SK-N-SH (cell line): Measurements from ENCODE around the gene DSTN. TPM values are rescaled to one million over a fixed set of nuclear protein-coding genes. Genes with fewer than 3 reads are reported as not detected.
A peak's percentile ranks its signal among the peaks of the same experiment; 100 is the strongest.

ENCODE experiments used
- CTCF ChIA-PET: fragments of 300-600, 350-600 bp; formaldehyde crosslinking; extraction: SDS; loops from one replicate; lab custom pipeline; 2021; lab: Yijun Ruan, JAX
- POLR2A ChIA-PET: fragments of 350-600 bp; sonication (Branson Sonifier 250); formaldehyde crosslinking; extraction: SDS; loops from one replicate; lab custom pipeline; 2020; ENCODE audit warnings: antibody characterized with exemption, inconsistent platforms; lab: Yijun Ruan, JAX
- DNase-seq: peaks from one replicate; pipeline ENCODE4 v3.0.0; 2012
- H2AFZ ChIP-seq: fragments of 200-600 bp; sonication (generic); 2 replicates; pipeline ENCODE4 v1.8.1; 2016; ENCODE audit warnings: antibody characterized with exemption, mild to moderate bottlenecking, low read depth
- H3F3A ChIP-seq: fragments of 200-600 bp; sonication (generic); replicated peaks from 2 replicates; pipeline ENCODE3; 2016; ENCODE audit warnings: antibody characterized with exemption, mild to moderate bottlenecking; ENCODE audit not compliant: insufficient read depth
- H3K27ac ChIP-seq, 2 experiments: fragments of 200-500 bp in 1 of 2; fragments of 200-600 bp in 1 of 2; sonication (Bioruptor generic) in 1 of 2; sonication (generic), shearing (Covaris generic) in 1 of 2; 2 replicates each; pipeline versions ENCODE4 v1.5.1 to v1.6.1; 2014 to 2016; ENCODE audit warnings: low read depth in 2 of 2, inconsistent platforms in 1 of 2, low read length in 1 of 2, mild to moderate bottlenecking in 1 of 2, mixed read lengths in 1 of 2
- H3K27me3 ChIP-seq: fragments of 200-600 bp; sonication (generic), shearing (Covaris generic); 2 replicates; pipeline ENCODE4 v1.6.1; 2016; ENCODE audit warnings: mixed run types; ENCODE audit not compliant: insufficient read depth
- H3K36me3 ChIP-seq, 2 experiments: fragments of 200-500 bp in 1 of 2; fragments of 200-600 bp in 1 of 2; sonication (Bioruptor generic) in 1 of 2; sonication (generic) in 1 of 2; replicated peaks in 1 of 2; 2 replicates each; pipeline versions ENCODE3 to v1.5.1; 2014 to 2016; ENCODE audit warnings: low read length in 1 of 2, mild to moderate bottlenecking in 1 of 2; ENCODE audit not compliant: insufficient read depth in 2 of 2, control insufficient read depth in 1 of 2
- H3K4me1 ChIP-seq, 2 experiments: fragments of 200-500 bp in 1 of 2; fragments of 200-600 bp in 1 of 2; sonication (Bioruptor generic) in 1 of 2; sonication (generic), shearing (Covaris generic) in 1 of 2; 2 replicates each; pipeline versions ENCODE4 v1.5.1 to v1.6.1; 2014 to 2016; ENCODE audit warnings: low read depth in 1 of 2, low read length in 1 of 2, mixed run types in 1 of 2; ENCODE audit not compliant: insufficient read depth in 2 of 2, control insufficient read depth in 1 of 2
- H3K4me2 ChIP-seq: fragments of 200-600 bp; sonication (generic), shearing (Covaris generic); 2 replicates; pipeline ENCODE4 v1.6.1; 2017; ENCODE audit warnings: mixed run types
- H3K4me3 ChIP-seq, 2 experiments: fragments of 200-500 bp in 1 of 2; fragments of 200-600 bp in 1 of 2; sonication (Bioruptor generic) in 1 of 2; sonication (generic), shearing (Covaris generic) in 1 of 2; 2 replicates each; pipeline versions ENCODE4 v1.5.1 to v1.8.1; 2014 to 2016; ENCODE audit warnings: low read depth in 2 of 2, inconsistent platforms in 1 of 2, low read length in 1 of 2, mild to moderate bottlenecking in 1 of 2, mixed read lengths in 1 of 2, moderate library complexity in 1 of 2
- H3K79me2 ChIP-seq: fragments of 200-600 bp; sonication (generic); 2 replicates; pipeline ENCODE4 v1.8.1; 2017; ENCODE audit warnings: mild to moderate bottlenecking; ENCODE audit not compliant: insufficient read depth
- H3K9ac ChIP-seq: fragments of 200-600 bp; sonication (generic); 2 replicates; pipeline ENCODE4 v1.6.1; 2017; ENCODE audit warnings: mixed run types
- H3K9me2 ChIP-seq: fragments of 200-600 bp; sonication (generic); 2 replicates; pipeline ENCODE4 v1.6.1; 2017; ENCODE audit warnings: mixed run types
- H3K9me3 ChIP-seq: fragments of 200-600 bp; sonication (generic); 2 replicates; pipeline ENCODE4 v1.6.1; 2017; ENCODE audit warnings: mixed run types, mild to moderate bottlenecking, moderate library complexity
- H4K20me1 ChIP-seq: fragments of 200-600 bp; sonication (generic); 2 replicates; pipeline ENCODE4 v1.6.1; 2017; ENCODE audit warnings: mild to moderate bottlenecking, mixed run types; ENCODE audit not compliant: insufficient read depth
- ELF1 ChIP-seq: IDR thresholded peaks from 2 replicates; pipeline ENCODE4 v1.4.0; 2012
- EP300 ChIP-seq, 2 experiments: IDR thresholded peaks; 2 replicates each; pipeline versions ENCODE4 v1.4.0 to v1.6.1; 2012; ENCODE audit warnings: borderline replicate concordance in 1 of 2, low read depth in 1 of 2, low read length in 1 of 2
- EZH2phosphoT487 ChIP-seq: fragments of 200-600 bp; sonication (generic); IDR thresholded peaks from 2 replicates; pipeline ENCODE4 v1.6.1; 2017; ENCODE audit warnings: low read depth, mixed run types, mild to moderate bottlenecking, antibody characterized with exemption, moderate library complexity, borderline replicate concordance
- FOXJ3 ChIP-seq: sonication (generic); formaldehyde crosslinking; IDR thresholded peaks from 2 replicates; pipeline ENCODE4 v1.5.1; 2020; ENCODE audit warnings: mild to moderate bottlenecking, missing genetic modification reagents
- FOXM1 ChIP-seq: IDR thresholded peaks from 2 replicates; pipeline ENCODE4 v1.4.0; 2012; ENCODE audit warnings: low read depth, mild to moderate bottlenecking
- GATA2 ChIP-seq: sonication (generic); formaldehyde crosslinking; IDR thresholded peaks from 2 replicates; pipeline ENCODE4 v1.5.0; 2020; ENCODE audit warnings: mild to moderate bottlenecking, missing genetic modification reagents
- JUND ChIP-seq: IDR thresholded peaks from 2 replicates; pipeline ENCODE4 v1.4.0; 2012
- MXI1 ChIP-seq: IDR thresholded peaks from 2 replicates; pipeline ENCODE4 v1.6.1; 2012; ENCODE audit warnings: mild to moderate bottlenecking, low read depth, low read length, improper control_type of control experiment
- NFIC ChIP-seq: IDR thresholded peaks from 2 replicates; pipeline ENCODE4 v1.4.0; 2012; ENCODE audit warnings: borderline replicate concordance
- NRF1 ChIP-seq: IDR thresholded peaks from 2 replicates; pipeline ENCODE4 v1.6.1; 2012; ENCODE audit warnings: low read depth, mild to moderate bottlenecking, low read length
- POLR2AphosphoS5 ChIP-seq: IDR thresholded peaks from 2 replicates; pipeline ENCODE4 v1.6.1; 2012; ENCODE audit warnings: low read depth, low read length
- RAD21 ChIP-seq: IDR thresholded peaks from 2 replicates; pipeline ENCODE4 v1.6.1; 2012; ENCODE audit warnings: mild to moderate bottlenecking, low read length
- RFX5 ChIP-seq: IDR thresholded peaks from 2 replicates; pipeline ENCODE4 v1.6.1; 2012; ENCODE audit warnings: mild to moderate bottlenecking, improper control_type of control experiment, low read length
- SMC3 ChIP-seq: IDR thresholded peaks from 2 replicates; pipeline ENCODE4 v1.6.1; 2012; ENCODE audit warnings: low read depth, low read length, improper control_type of control experiment
- TAF1 ChIP-seq: IDR thresholded peaks from 2 replicates; pipeline ENCODE4 v1.6.1; 2012; ENCODE audit warnings: low read depth, mild to moderate bottlenecking, low read length, moderate library complexity, borderline replicate concordance
- TCF12 ChIP-seq: IDR thresholded peaks from 2 replicates; pipeline ENCODE4 v1.4.0; 2012
- YY1 ChIP-seq: IDR thresholded peaks from 2 replicates; pipeline ENCODE4 v1.4.0; 2012; ENCODE audit warnings: low read depth, mild to moderate bottlenecking
- WGBS: methylation state at CpG from one replicate; pipeline ENCODE4 v1.1.6; 2017; ENCODE audit warnings: low lambda C conversion rate; 5-methylcytosine and 5-hydroxymethylcytosine counted together
- polyA plus RNA-seq, 3 experiments: library from polyadenylated mRNA; depleted of rRNA; stranded (reverse); fragments of >200 nt; gene quantifications; 2 replicates each; pipeline ENCODE4 v1.2.3, GENCODE V29; 2012
- TF ChIP-seq, protein P1 (sequence below): fragments of 200-600 bp; sonication (generic); IDR thresholded peaks from 2 replicates; pipeline ENCODE4 v1.6.1; 2017; ENCODE audit warnings: antibody characterized with exemption, mild to moderate bottlenecking, moderate library complexity
- TF ChIP-seq, protein P2 (sequence below): IDR thresholded peaks from 2 replicates; pipeline ENCODE4; 2012
- TF ChIP-seq, protein P3 (sequence below): IDR thresholded peaks from 2 replicates; pipeline ENCODE4 v1.4.0; 2012; ENCODE audit warnings: low read depth, borderline replicate concordance
- TF ChIP-seq, protein P4 (sequence below): fragments of 150-350 bp; IDR thresholded peaks from 2 replicates; pipeline ENCODE4 v1.6.1; 2016; ENCODE audit warnings: mild to moderate bottlenecking, low read depth, low read length
- TF ChIP-seq, protein P5 (sequence below): IDR thresholded peaks from 2 replicates; pipeline ENCODE4 v1.4.0; 2012; ENCODE audit warnings: low read depth, borderline replicate concordance

DSTN gene
- polyA plus RNA-seq, 1 of the 3 experiments (the other 2 are of a cell fraction) = 167 TPM

DNA sequence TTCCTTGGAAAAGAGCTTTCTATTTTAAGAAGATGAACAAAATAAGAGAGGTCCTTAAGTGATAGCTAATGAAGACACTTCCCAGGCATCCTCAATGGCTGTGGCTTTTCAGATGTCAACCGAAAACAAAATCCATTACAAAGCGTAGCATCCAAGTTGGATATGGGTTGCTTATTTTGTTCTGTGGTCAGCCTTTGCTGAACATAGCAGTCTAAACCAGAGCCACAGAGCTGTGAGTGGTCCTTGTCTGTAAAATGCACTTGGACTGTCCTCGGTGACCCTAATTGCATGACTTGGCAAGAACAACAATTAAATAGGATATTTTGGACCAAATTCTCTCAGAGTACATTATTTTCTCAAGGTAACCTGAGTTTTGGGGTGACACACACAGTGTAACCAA lies 28.3 kb upstream of the DSTN start:
- 81% methylated on average over 3 of the region's 3 CpGs for WGBS
- Histone ChIP-seq H3K9ac (no peak overlapping the region), H3K36me3 (no peaks in the 10 kb centered on the region), H3F3A (peaks cover 30% of the 10 kb centered on the region), H4K20me1 (no peaks in the 10 kb centered on the region), H3K27me3 (no peaks in the 10 kb centered on the region), H3K4me3 (no peak overlapping the region), H3K27ac (peak overlapping the region in 1 of 2 experiments; percentile 96; a peak in 1 of 4 replicates), H2AFZ (no peak overlapping the region), H3K9me2 (no peaks in the 10 kb centered on the region), H3K4me1 (peaks cover 0 to 15% of the 10 kb centered on the region in 2 experiments; a peak in 2 of 4 replicates), H3K4me2 (0 out of 2 replicates have a peak overlapping the region, but pooled peaks have one; percentile 46)
- DNase-seq = no peak
- CTCF ChIA-PET = interaction anchor here (0.5 to 6.2 kb wide), 5 partner anchors 37 to 454 kb away, joined by 3 to 30 read pairs (median 5); no protein-coding TSS in a partner anchor
- POLR2A ChIA-PET = no interaction called here
- no peak for TF ChIP-seq YY1
- no peak for TF ChIP-seq EZH2phosphoT487
- TF ChIP-seq, protein P1, sequence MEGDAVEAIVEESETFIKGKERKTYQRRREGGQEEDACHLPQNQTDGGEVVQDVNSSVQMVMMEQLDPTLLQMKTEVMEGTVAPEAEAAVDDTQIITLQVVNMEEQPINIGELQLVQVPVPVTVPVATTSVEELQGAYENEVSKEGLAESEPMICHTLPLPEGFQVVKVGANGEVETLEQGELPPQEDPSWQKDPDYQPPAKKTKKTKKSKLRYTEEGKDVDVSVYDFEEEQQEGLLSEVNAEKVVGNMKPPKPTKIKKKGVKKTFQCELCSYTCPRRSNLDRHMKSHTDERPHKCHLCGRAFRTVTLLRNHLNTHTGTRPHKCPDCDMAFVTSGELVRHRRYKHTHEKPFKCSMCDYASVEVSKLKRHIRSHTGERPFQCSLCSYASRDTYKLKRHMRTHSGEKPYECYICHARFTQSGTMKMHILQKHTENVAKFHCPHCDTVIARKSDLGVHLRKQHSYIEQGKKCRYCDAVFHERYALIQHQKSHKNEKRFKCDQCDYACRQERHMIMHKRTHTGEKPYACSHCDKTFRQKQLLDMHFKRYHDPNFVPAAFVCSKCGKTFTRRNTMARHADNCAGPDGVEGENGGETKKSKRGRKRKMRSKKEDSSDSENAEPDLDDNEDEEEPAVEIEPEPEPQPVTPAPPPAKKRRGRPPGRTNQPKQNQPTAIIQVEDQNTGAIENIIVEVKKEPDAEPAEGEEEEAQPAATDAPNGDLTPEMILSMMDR = no peak
- TF ChIP-seq TCF12 = no peak
- TF ChIP-seq NFIC = no peak
- TF ChIP-seq MXI1 = no peak
- no peak for TF ChIP-seq RFX5
- no peak for TF ChIP-seq TAF1
- TF ChIP-seq, all 33 proteins: peak for 0
- Histone ChIP-seq H3K9me3 (no peaks in the 10 kb centered on the region), H3K79me2 (no peaks in the 10 kb centered on the region)

DNA sequence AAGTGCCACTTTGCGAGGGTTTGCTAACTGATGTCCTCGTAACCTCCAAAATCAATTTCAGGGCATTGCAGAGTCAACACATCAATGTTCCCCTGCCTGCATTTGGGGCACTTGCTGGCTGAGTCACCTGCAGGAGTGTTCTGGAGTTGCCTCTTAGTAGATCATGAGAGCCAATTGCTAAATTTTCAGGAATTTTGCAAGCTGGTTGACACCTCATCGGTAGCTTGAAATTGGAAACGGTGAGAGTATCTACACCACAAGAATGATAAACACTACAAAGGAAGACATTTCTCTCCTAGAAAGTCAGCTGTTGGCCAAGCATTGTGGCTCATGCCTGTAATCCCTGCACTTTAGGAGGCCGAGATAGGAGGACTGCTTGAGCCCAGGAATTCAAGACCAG lies 27.9 kb upstream of the DSTN start:
- H3K4me3 ChIP-seq = no peak overlapping the region
- H3K9ac ChIP-seq = no peak overlapping the region
- peaks cover 30% of the 10 kb centered on the region for H3F3A ChIP-seq
- ChIA-PET POLR2A (no interaction called here), CTCF (interaction anchor here (0.5 to 6.2 kb wide), 7 partner anchors 17 to 454 kb away, joined by 3 to 30 read pairs (median 4); partner anchors contain the start of gene DSTN)
- peak overlapping the region in 1 of 2 experiments; percentile 96; a peak in 2 of 4 replicates for H3K27ac ChIP-seq
- H3K9me2 ChIP-seq = no peaks in the 10 kb centered on the region
- 93% methylated on average over 5 of the region's 5 CpGs for WGBS
- no peaks in the 10 kb centered on the region for H3K36me3 ChIP-seq
- H3K9me3 ChIP-seq = no peaks in the 10 kb centered on the region
- no peaks in the 10 kb centered on the region for H3K79me2 ChIP-seq
- no peak overlapping the region for H2AFZ ChIP-seq
- no peaks in the 10 kb centered on the region for H3K27me3 ChIP-seq
- no peak for DNase-seq
- H3K4me2 ChIP-seq = peak overlapping the region; percentile 46
- H3K4me1 ChIP-seq = peaks cover 0 to 15% of the 10 kb centered on the region in 2 experiments; a peak in 2 of 4 replicates
- H4K20me1 ChIP-seq = no peaks in the 10 kb centered on the region
- no peak for TF ChIP-seq POLR2AphosphoS5
- TF ChIP-seq, protein P2, sequence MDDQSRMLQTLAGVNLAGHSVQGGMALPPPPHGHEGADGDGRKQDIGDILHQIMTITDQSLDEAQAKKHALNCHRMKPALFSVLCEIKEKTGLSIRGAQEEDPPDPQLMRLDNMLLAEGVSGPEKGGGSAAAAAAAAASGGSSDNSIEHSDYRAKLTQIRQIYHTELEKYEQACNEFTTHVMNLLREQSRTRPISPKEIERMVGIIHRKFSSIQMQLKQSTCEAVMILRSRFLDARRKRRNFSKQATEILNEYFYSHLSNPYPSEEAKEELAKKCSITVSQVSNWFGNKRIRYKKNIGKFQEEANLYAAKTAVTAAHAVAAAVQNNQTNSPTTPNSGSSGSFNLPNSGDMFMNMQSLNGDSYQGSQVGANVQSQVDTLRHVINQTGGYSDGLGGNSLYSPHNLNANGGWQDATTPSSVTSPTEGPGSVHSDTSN = no peak
- TF ChIP-seq JUND = no peak
- no peak for TF ChIP-seq NRF1
- TF ChIP-seq, protein P3, sequence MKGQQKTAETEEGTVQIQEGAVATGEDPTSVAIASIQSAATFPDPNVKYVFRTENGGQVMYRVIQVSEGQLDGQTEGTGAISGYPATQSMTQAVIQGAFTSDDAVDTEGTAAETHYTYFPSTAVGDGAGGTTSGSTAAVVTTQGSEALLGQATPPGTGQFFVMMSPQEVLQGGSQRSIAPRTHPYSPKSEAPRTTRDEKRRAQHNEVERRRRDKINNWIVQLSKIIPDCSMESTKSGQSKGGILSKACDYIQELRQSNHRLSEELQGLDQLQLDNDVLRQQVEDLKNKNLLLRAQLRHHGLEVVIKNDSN = no peak
- TF ChIP-seq TAF1 = no peak
- TF ChIP-seq ELF1 = no peak
- no peak for TF ChIP-seq FOXM1
- no peak for TF ChIP-seq RAD21
- TF ChIP-seq SMC3 = no peak
- TF ChIP-seq EZH2phosphoT487 = no peak
- no peak for TF ChIP-seq YY1
- TF ChIP-seq, protein P4, sequence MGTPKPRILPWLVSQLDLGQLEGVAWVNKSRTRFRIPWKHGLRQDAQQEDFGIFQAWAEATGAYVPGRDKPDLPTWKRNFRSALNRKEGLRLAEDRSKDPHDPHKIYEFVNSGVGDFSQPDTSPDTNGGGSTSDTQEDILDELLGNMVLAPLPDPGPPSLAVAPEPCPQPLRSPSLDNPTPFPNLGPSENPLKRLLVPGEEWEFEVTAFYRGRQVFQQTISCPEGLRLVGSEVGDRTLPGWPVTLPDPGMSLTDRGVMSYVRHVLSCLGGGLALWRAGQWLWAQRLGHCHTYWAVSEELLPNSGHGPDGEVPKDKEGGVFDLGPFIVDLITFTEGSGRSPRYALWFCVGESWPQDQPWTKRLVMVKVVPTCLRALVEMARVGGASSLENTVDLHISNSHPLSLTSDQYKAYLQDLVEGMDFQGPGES = no peak
- TF ChIP-seq RFX5 = no peak
- TF ChIP-seq FOXJ3 = no peak
- TF ChIP-seq, protein P5, sequence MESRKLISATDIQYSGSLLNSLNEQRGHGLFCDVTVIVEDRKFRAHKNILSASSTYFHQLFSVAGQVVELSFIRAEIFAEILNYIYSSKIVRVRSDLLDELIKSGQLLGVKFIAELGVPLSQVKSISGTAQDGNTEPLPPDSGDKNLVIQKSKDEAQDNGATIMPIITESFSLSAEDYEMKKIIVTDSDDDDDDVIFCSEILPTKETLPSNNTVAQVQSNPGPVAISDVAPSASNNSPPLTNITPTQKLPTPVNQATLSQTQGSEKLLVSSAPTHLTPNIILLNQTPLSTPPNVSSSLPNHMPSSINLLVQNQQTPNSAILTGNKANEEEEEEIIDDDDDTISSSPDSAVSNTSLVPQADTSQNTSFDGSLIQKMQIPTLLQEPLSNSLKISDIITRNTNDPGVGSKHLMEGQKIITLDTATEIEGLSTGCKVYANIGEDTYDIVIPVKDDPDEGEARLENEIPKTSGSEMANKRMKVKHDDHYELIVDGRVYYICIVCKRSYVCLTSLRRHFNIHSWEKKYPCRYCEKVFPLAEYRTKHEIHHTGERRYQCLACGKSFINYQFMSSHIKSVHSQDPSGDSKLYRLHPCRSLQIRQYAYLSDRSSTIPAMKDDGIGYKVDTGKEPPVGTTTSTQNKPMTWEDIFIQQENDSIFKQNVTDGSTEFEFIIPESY = no peak
- no peak for TF ChIP-seq EP300 (IDR thresholded peaks at IDR 0.05; ENCODE audit: borderline replicate concordance in 1 of 2, low read depth in 1 of 2, low read length in 1 of 2)
- TF ChIP-seq GATA2 (CRISPR knock-in tag) = no peak
